ENCODE data around the gene PDE5A. TPM values are rescaled to one million over a fixed set of nuclear protein-coding genes. Genes with fewer than 3 reads are reported as not detected.

PDE5A gene
- total and polyA plus RNA-seq, 2 donors (not counting 3 experiments of a cell fraction or from before 2014, with no cell fraction given), result 0.73 to 2.3 TPM

- Histone ChIP-seq H3K4me3 (replicated peaks in 1 of 3; ENCODE audit: insufficient read depth in 1 of 3, low read depth in 1 of 3, low read length in 3 of 3) (no peak overlapping the region), H3K9me1 (replicated peaks; ENCODE audit: control insufficient read depth, extremely low read depth, insufficient read depth, low read length) (no peaks in the 10 kb centered on the region), H3K4me2 (ENCODE audit: insufficient read depth, low read length) (no peak overlapping the region), H4K20me1 (replicated peaks; ENCODE audit: control insufficient read depth, extremely low read depth, insufficient read depth, low read length) (no peaks in the 10 kb centered on the region), H3K79me2 (ENCODE audit: control insufficient read depth, insufficient read depth, low read length) (no peaks in the 10 kb centered on the region), H2AFZ (ENCODE audit: low read depth, low read length) (no peak overlapping the region), H3K4me1 (ENCODE audit: control insufficient read depth, extremely low read depth, insufficient read depth, low read length) (no peaks in the 10 kb centered on the region), H3K9me3 (replicated peaks; ENCODE audit: control insufficient read depth, insufficient read depth, low read length) (no peaks in the 10 kb centered on the region), H3K27ac (ENCODE audit: insufficient read depth, low read depth, low read length) (no peak overlapping the region), H3K9ac (replicated peaks; ENCODE audit: extremely low read depth, insufficient read depth, low read length) (no peak overlapping the region), H3K36me3 (ENCODE audit: control insufficient read depth in 2 of 2, extremely low read depth in 1 of 2, insufficient read depth in 2 of 2, low read length in 2 of 2) (no peaks in the 10 kb centered on the region), H3K27me3 (ENCODE audit: control insufficient read depth in 2 of 2, insufficient read depth in 2 of 2, low read length in 2 of 2) (no peaks in the 10 kb centered on the region)
- dilution Hi-C loops (cut with MboI; ENCODE audit: extremely low pct_ligation_motif_present, low sequenced_read_pairs) (no loop called here), intact Hi-C loops (cut with micrococcal nuclease) (no loop called here)
- TF ChIP-seq EZH2 (IDR thresholded peaks at IDR 0.05; ENCODE audit: borderline replicate concordance, low read depth, low read length, severe bottlenecking), result no peak
- TF ChIP-seq JUN (IDR thresholded peaks at IDR 0.05; ENCODE audit: borderline replicate concordance, insufficient read depth, insufficient read length, low read depth), result no peak
- TF ChIP-seq GATA2 (IDR thresholded peaks at IDR 0.05; ENCODE audit: insufficient read depth, insufficient read length, low read depth, low read length), result no peak
- TF ChIP-seq POLR2A (IDR thresholded peaks at IDR 0.05; ENCODE audit: low read depth, low read length), result no peak
- TF ChIP-seq POLR2AphosphoS5 (IDR thresholded peaks at IDR 0.05; ENCODE audit: insufficient read depth, low read depth, low read length), result no peak
- no peak for TF ChIP-seq FOS (IDR thresholded peaks at IDR 0.05; ENCODE audit: borderline replicate concordance, insufficient read depth, low read length)
- TF ChIP-seq CTCF (IDR thresholded peaks at IDR 0.05; ENCODE audit: extremely low read depth in 1 of 2, insufficient read depth in 1 of 2, low read depth in 1 of 2, low read length in 2 of 2), result no peak
- no peak for TF ChIP-seq MYC (IDR thresholded peaks at IDR 0.05; ENCODE audit: low read depth, low read length)
- TF ChIP-seq MAX (IDR thresholded peaks at IDR 0.05; ENCODE audit: insufficient read depth, insufficient read length), result no peak
- DNase-seq (ENCODE audit: low read depth, low spot score) (no peak), FAIRE-seq (no peak)
- BruUV-seq (replicated peaks), result no TSS peak
- ChIA-PET POLR2A (no interaction called here), CTCF (interaction anchor here (1.2 kb wide), 1 partner anchor 80 kb away, joined by 3 read pairs; no protein-coding TSS in a partner anchor)
Measured at GRCh38 chr4:119570401-119570800, 58.2 kb downstream of the PDE5A start.
